Caki2 (cell line): ENCODE measurements around the gene TMEM132A. TPM values are rescaled to one million over a fixed set of nuclear protein-coding genes. Genes with fewer than 3 reads are reported as not detected.
"Not testable (repeated sequence)": the region's sequence is repeated elsewhere in the genome, so short reads cannot be mapped to it uniquely, and the experiment has no call there.

Experiments
- DNase-seq: peaks from one replicate; pipeline ENCODE4 v3.0.0-alpha.2; 2015; ENCODE audit warnings: low read depth
- in situ Hi-C: cut with HindIII; loops from 2 replicates; pipeline ENCODE4 v1.10.0; 2016; ENCODE audit warnings: low sequenced_read_pairs, low pct_unique_long_range_greater_than_20kb, mixed read lengths
- total RNA-seq: library from RNA; depleted of rRNA; stranded (reverse); fragments of >200 nt; shearing (Covaris generic); gene quantifications from 2 replicates; pipeline ENCODE4 v1.2.3, GENCODE V29; 2014; ENCODE audit warnings: low replicate concordance

TMEM132A gene
- total RNA-seq, 1 experiment from 2014 or later, result 36.7 TPM

DNA sequence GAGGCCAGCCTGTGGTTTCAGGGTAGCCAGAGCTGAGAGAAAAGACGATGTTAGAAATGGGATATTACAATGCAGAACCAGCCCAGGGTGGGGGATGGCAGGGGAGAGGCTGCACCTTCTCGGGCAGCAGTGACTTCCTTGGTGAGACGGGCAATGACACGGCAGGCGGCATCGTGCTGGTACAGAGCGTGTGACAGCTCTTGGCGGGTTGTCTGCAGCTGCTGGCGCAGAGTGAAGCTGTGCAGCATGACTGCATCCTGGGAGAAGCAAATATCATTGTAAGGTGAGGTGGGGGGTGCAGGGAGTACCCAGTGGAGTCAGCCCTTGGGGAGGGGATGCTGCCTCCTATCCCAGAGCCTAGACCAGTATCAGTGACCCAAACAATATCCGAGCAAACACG, 21.6 kb upstream of the TMEM132A start:
- no peak for DNase-seq
- in situ Hi-C loops, result no loop called here

DNA sequence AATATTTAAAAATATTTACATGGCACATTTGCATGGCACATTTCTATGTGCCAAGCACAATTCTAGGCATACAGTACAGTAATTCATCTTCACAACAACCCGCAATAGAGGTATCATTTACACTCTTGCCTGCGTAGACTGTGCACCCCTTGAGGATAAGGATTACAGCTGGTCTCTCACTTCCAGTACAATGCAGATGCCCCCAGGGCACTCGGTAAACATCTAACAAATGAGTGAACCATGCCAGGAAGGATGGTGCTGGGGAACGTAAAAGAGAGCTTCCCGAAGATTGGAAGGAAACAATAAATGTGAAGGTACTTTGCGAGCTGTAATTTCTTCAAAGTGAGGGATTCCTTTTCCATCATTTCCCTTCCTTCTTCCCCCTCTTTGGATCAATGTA, 19.2 kb upstream of the TMEM132A start:
- in situ Hi-C loops, result no loop called here

DNA sequence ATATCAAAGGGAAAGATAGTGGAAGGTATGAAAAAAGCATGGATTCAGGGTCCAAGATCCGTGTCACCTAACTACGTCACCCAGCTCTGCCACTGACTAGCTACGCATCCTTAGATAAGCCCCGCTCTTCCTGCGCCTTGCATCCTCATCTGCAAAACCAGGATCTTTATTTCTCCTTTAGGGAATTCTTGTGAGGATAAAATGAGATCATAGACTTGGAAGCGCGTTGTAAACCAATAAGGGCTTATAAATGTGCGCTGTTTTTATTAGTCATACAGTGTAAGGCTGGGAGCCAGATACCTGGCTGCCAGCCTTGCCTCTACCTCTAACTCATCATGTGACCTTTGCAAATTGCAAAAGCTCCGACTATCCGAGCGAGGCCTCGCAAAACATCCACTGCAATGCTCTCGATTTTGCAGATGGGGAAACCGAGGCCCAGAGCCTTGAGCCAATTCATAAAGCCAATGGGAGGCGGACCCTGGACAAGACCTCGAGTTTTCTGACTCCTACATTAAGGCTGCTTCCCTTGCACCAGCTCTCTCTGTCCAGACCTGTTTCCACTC, 18.6 kb upstream of the TMEM132A start:
- peak; percentile 33 for DNase-seq
- in situ Hi-C loops, result no loop called here

More for the DNA sequence above, 19.2 kb upstream of the TMEM132A start:
- no peak for DNase-seq

DNA sequence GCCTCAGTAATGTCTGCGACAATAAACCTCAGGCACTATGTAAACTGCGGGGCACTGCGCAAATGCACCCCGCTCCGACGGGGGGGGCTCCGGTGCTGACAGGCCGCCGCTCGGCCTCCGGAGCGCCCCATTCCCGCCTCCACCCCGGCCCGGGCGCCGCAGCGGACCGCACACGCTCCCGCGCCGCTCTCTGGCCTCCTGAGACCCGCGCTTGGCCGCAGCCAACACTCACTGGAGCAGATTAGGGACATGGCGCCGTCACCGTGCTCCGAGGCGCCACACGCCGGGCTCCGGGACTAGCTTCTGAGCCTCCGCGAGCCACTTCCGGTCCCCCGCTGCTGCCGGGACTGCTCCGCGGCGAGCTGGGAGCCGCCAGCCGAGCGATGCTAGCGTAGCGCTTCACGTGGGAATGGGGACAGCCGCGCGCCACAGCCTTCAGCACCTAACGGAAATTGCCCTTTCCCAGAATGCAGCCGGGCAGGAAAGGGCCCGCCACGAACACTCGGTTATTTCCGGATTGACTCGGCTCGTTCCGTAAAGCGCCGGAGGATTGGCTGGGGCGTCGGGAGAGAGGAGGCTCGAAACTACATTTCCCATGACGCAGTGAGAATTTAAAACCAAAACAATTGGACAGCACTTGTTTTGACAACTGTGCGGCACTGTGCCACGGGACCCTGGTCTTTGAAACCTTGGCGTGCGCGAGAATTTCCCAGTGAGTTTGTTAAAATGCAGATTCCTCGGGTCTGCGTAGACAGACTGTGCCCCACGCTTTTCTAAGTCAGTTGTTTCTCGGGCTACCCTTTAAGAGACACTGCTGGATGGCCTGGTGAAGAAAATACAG, 17.9 kb upstream of the TMEM132A start, which contains the start of gene PRPF19:
Gene PRPF19, minus strand, starts transcription at position 454 of the 841 bp plus-strand sequence. Its CDS starts 203 bp downstream, at position 251.
- in situ Hi-C loops, result no loop called here

DNA sequence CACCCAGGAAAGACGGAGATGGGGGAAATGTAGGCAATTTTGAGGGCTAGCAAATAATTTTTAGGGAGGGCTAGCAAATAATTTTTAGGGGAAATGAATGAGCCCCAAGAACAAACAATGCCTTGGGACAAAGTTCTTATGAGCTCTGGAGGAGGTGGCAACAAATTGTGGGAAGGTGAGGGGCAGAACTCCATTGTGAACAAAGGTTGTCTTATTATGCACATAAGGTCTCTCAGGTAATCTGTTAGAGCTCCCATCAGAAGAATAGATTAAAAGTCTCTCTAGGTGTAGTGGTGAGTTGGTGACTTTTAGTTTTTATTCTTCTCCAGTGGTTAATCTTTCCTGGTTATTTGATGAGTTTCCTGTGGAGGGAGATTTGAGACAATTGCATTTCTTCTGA, 15.5 kb upstream of the TMEM132A start:
- in situ Hi-C loops, result no loop called here
- DNase-seq, result no peak

More for the DNA sequence above, 17.9 kb upstream of the TMEM132A start, which contains the start of gene PRPF19:
- peak; percentile 97 for DNase-seq

DNA sequence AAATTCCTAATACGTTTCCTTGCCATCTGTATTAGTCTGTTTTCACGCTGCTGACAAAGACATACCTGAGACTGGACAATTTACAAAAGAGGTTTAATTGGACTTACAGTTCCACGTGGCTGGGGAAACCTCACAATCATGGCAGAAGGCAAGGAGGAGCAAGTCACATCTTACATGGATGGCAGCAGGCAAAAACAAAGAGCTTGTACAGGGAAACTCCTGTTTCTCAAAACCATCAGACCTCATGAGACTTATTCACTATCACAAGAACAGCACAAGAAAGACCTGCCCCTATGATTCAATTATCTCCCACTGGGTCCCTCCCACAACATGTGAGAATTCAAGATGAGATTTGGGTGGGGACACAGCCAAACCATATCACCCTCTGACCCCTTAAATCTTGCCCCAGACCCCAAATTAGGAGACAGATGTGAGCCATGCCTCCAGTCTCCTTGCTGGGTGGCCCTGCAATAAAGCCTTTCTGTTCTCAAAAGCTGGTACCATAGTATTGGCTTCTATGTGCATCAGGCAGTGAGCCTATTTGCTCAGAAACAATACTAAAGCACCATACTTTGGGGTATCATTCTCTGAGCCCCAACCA, 14.5 kb upstream of the TMEM132A start:
- DNase-seq, in situ Hi-C loops: not testable (repeated sequence)

DNA sequence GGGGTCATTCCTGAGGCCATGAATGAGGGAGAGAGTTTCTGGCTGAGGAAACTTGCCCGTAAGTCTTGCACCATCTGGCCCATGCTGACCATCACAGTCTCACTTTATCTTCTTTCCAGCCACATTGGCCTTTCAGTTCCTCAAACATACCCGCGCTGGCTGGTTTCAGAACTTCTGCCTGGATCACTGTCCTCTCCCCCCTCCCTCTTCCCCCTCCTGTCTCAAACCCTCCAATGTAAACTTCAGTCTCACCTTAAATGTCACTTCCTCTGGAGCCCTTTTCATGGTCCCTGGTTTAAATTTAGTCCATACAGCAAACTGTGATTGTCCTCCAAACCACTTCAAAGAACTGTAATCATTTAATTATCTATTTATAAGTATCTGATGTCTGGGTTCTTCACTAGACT, 14.0 kb upstream of the TMEM132A start:
- DNase-seq, result no peak
- in situ Hi-C loops, result no loop called here

DNA sequence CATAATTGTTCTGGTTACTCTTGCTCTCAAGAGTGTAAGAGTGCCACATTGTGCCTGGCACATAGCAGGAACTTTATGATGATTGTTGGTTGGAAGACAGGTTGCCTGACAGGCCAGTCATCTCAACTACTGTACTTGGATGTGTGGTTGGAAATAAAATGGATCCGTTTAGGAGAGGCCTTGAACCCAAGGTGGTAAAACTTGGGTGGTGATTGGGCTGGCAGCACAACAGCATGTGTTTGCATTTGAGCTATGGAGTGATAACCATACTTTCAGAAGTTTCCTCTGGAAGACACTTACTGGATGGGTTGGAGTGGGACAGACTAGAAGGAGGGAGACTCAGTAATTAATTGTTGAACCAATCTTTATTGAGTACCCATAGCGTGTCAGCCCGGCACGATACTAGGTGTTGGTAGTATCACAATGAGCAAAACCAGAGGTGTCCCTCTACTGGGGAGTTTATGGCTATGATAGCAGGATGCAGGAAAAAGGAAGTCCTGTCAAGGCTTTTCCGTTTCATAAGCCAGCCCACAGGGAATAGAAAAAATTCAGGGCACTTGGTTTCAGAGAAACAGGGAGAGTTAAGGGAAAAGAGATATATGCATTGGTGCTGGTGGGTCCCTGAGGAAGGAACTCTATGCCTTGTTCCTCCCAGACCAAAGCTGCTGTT, 13.4 kb upstream of the TMEM132A start:
- in situ Hi-C loops, result no loop called here
- no peak for DNase-seq

DNA sequence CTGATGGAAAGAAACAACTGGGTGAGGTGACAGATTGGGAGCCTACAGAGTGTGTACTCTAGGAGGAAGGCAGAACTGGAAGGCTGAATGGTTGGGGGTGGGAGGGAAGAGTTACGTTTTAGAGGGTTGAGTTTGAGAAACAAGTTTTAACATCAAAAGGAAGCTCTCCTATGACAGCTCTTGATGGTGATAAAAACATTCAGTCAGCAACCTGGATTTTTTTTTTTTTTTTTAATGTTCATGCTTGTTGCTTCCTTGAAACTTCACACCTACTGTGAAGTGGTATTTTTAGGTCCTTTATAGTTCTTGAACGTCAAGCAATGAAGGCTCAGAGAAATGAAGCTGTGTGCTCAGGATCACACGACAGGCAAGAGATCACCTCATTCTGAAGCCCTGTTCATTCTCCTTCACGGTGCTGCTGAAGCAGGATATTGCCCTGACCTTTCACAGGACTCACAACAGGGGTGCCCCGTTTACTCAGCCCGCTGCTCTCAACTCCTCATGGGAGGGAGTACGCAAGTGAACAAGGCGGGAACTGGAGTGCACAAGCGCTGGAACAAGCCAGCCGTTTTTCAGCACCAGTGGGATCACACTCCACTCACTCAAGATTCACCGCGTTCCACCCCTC, 11.9 kb upstream of the TMEM132A start:
- in situ Hi-C loops, result no loop called here
- DNase-seq, result no peak

DNA sequence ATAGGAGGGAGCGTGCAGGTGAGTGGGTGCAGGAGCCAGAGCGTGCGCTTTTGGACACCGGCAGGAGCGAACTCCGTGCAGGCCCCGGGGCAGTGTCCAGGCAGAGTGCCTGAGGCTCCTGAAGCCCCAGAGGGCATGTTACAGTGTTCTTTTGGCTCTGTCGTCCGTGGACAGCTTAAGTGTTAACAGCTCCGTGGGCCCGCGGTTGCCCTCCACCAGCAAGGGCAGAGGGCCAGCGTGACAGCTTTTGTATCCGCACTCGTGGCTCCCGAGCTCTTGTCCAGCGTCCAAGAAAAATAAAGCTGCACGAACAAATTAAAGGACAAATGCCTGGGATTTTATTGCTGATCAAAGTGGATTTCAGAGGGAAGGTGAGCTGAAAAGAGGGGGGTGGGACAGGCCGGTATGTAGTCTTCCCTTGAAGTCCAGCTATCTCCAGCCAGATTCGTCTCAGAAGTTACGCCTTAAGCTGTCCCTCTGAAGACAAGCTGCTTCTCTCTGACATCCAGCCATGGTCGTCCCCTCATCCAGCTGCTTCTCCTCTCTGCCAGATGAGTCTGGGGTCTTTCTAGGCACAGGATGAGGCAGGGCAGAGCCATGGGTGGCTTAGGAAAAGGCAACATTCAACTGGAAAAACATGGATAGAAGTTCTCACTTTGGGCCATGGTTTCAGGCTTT, 11.3 kb upstream of the TMEM132A start:
- no peak for DNase-seq
- in situ Hi-C loops, result no loop called here

DNA sequence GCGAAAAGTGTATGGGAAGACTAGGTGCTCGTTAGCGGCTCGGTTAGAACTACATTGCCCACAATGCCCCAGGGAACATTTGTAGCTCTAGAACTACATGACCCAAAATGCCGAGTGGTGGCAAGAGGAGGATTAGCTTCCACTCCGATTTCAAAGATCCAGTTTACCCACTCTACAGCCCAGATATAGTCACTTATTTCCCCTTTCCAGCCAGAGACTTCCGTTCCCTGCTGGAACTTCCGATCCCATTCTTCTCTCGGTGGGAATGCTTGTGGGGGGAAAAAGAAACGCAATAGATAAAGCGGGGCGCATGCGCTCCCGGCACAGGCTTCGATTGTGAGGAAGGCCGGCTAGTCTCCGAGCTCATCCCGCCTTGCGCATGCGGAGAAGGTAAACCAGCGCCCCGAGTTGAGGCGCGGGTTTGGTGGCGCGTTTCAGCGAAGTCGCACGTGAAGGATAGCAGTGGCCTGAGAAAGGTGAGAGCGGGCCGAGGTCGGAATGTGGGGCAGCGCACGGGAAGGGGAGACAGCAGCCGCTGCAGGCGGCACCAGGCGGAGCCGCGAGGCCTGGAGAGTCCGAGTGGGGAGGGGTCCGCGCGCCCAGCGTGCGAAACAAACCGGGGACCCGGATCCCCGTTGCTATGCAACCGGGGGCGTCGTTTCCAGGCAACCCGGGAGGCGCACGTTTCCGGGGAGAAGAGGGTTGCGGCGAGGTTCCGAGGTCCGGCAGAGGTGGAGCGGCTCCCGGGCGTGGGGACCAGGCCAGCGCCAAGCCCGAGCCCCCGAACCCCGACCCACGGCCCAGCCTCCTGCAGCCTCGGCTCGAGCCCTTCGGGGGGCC, 10.2 kb upstream of the TMEM132A start, which contains the start of gene TMEM109:
Gene TMEM109, plus strand, starts transcription at position 366 of the 840 bp plus-strand sequence. CDS start 5,536 bp downstream, outside the sequence.
- in situ Hi-C loops, result no loop called here
- peak; percentile 85 for DNase-seq

DNA sequence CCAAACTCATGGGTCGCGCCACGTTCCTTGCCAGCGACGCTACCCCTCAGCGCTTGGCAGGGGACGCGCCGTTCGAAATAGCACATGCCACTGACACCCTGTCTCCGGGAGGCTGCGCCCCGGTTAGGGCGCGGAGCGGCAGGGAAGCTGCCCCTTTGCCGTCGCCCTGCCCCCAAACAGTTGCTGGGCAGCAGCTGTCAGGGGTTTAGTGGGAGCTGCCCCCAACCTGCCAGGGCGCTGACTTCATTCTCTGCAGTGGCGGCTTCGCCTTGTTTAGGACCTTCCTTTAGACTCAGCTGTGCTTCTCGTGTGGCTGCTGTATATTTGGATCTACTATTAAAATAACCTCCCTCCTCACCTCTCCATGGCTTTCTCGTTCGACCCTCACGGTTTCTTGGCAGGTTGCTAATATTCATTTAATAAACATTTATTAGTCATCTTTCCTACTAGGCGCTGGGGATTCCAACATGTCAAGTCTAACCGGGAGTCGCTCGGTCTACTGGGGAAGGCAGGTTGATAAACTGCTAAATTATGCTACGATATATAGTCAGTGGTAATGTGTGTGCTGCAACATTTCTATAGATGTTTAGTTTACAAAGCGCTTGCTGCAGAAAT, 9.5 kb upstream of the TMEM132A start:
- no peak for DNase-seq
- in situ Hi-C loops, result no loop called here

DNA sequence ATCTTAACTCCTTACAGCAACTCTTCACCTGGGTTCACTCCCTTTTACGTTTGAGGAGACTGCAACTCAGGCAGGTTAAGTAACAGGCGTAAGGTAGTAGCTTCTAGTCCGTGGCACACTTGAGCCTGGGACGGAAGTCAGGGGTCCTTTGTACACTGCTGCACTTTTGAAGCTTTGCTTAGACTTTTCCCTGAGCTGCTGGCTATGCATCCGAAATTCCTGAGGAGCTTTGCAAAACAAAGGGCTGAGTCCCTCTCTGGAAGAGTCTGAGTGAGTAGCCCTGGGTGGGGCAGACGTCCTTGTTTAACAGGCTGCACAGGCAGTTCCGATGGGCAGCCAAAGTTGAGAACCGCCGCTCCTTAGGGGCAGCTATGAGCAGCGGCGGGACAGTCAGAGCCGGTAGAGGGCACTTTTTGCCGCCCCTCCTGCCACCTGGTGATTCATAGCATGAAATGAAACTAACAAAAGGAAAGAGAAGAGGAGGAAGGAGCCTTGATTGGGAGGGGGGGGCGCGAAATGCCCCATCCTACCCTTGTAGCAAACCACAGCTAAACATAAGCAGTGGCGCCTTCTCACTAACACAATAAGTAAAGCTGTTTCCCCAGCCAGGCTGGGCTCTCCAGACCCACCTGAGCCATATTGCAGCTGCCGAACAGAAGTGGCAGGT, 8.9 kb upstream of the TMEM132A start:
- DNase-seq, result peak; percentile 71
- in situ Hi-C loops, result no loop called here

DNA sequence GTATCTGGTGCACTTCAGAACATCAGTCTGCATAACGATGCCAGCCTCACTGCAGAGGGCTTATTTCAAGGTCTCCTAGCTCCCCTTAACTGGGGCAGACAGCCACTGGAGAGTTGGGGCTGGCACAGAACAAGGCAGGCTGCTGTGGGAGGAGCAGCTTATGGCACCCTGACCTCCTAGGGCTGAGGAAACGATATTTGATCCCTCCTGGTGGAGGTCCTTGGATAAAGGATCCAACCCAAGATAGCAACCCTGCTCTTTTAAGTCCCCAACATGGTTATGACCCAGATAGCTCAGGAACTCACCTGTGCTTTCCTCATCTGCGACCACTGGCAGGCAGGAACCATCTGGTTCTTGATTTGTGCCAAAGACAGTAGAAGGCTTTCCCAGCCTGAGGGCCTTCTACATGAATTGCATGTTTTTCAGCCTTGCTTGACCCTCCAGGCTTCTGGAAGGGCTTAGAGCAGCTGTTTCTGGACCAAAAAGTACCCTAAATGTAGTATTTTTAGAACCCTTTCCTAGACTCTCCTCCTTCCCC, 7.5 kb upstream of the TMEM132A start:
- in situ Hi-C loops, result no loop called here

DNA sequence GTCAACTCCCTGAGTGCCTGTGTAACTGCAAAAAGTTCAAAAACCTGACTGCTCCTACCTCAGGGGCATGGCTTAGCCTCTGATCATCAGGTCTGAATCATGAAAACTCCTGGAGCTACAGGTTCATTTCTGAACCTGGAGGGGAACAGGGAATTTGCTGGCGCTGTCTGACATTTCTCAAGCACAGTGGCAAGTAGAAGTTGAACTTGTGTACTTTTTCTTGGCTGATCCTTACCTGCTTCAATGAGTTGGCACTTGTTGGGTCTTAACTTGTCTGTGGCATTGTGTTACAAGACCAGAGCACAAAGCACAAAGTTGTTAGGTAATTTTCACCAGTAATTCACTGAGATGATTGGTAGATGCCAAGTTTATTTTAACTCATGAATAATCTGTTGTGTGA, 7.0 kb upstream of the TMEM132A start:
- DNase-seq, result no peak
- in situ Hi-C loops, result no loop called here

More for the DNA sequence above, 7.5 kb upstream of the TMEM132A start:
- DNase-seq, result no peak
